Right lung (tissue), 5 donors: ENCODE results near the gene FGF18. TPM values are rescaled to one million over a fixed set of nuclear protein-coding genes. Genes with fewer than 3 reads are reported as not detected.
"Not testable (repeated sequence)": the region's sequence is repeated elsewhere in the genome, so short reads cannot be mapped to it uniquely, and the experiment has no call there.

Experiments
- DNase-seq, 2 donors: peaks; one replicate each; pipeline ENCODE4 v3.0.0-alpha.2; 2013
- polyA plus RNA-seq, 5 donors: library from polyadenylated mRNA; unstranded; fragments of 120-200 nt; gene quantifications; one replicate each; pipeline versions ENCODE4 v1.2.1 to v1.2.3, GENCODE V29; 2013; ENCODE audit warnings: inconsistent platforms in 1 of 5, low replicate concordance in 1 of 5; ENCODE audit not compliant: insufficient read length in 5 of 5, insufficient read depth in 1 of 5

FGF18 gene
- polyA plus RNA-seq, 5 donors, result 4.6 to 11.2 (median 7.8) TPM

- peak; percentile 62 to 71 for DNase-seq
These were observed 75.1 kb downstream of the FGF18 start for GRCh38 chr5:171494452-171495121.

GRCh38 chr5:171495122-171495700, 75.8 kb downstream of the FGF18 start:
- no peak for DNase-seq

GRCh38 chr5:171496456-171496855, 77.0 kb downstream of the FGF18 start:
- no peak for DNase-seq

GRCh38 chr5:171497494-171497893, 78.0 kb downstream of the FGF18 start:
- DNase-seq, result not testable (repeated sequence)

- DNase-seq, result no peak
These were observed 78.7 kb downstream of the FGF18 start for GRCh38 chr5:171498166-171498565.

- no peak for DNase-seq
These were observed 80.2 kb downstream of the FGF18 start for GRCh38 chr5:171499611-171500010.

- no peak for DNase-seq
These were observed 86.1 kb downstream of the FGF18 start for GRCh38 chr5:171505473-171506043.

GRCh38 chr5:171506951-171507350, 87.5 kb downstream of the FGF18 start:
- DNase-seq, result no peak

Other genes starting within 250 kb of the FGF18 start
- gene TLX3, start 110.4 kb upstream of the FGF18 start, polyA plus RNA-seq, result not detected
- 1,000 to 10,000 TPM; 1,884 to 2,466 (median 2,049) TPM for gene NPM1, start 31.8 kb upstream of the FGF18 start, polyA plus RNA-seq